HCT116 (cell line): ENCODE measurements around the gene KDM5C. TPM values are rescaled to one million over a fixed set of nuclear protein-coding genes. Genes with fewer than 3 reads are reported as not detected.

Source experiments
- ATAC-seq: fragments of 200-7000 bp; cut with Tn5 transposase; 2 replicates; pipeline ENCODE4 v1.9.1; 2020; ENCODE audit warnings: mild to moderate bottlenecking, moderate library complexity
- BruUV-seq: library from RNA; stranded (reverse); fragments of 400-500 nt; replicated peaks from 2 replicates; lab custom pipeline; 2021; lab: Mats Ljungman, UMichigan
- CTCF ChIA-PET: fragments of 300-600 bp; sonication (Branson Sonifier 250); formaldehyde crosslinking; loops from one replicate; lab custom pipeline; 2021; ENCODE audit warnings: antibody characterized with exemption; lab: Charles Lee
- POLR2A ChIA-PET: fragments of 300-600, 350-600 bp; sonication (Branson Sonifier 250); formaldehyde crosslinking; loops from one replicate; lab custom pipeline; 2021; ENCODE audit warnings: antibody characterized with exemption; lab: Charles Lee
- RAD21 ChIA-PET, 2 experiments: fragments of 300-600 bp; sonication (Branson Sonifier 250); formaldehyde crosslinking; loops; one replicate each; lab custom pipeline; 2023; ENCODE audit warnings: low total read pairs in 2 of 2; ENCODE audit not compliant: uncharacterized antibody in 2 of 2, unreplicated experiment in 2 of 2, low non-redundant PET in 1 of 2; lab: Charles Lee
- DNase-seq: peaks from one replicate; pipeline ENCODE4 v3.0.0-alpha.2; 2010; ENCODE audit warnings: low read depth, low spot score
- H2AFZ ChIP-seq: fragments of 200-600 bp; shearing (Covaris generic), sonication (generic); 2 replicates; pipeline ENCODE4 v1.6.1; 2017; ENCODE audit warnings: low read depth, mixed run types, mixed read lengths, antibody characterized with exemption, low read length; ENCODE audit not compliant: poor library complexity, severe bottlenecking
- H3K27ac ChIP-seq: 2 replicates; pipeline ENCODE4 v1.5.1; 2012; ENCODE audit warnings: low read depth, low read length
- H3K27me3 ChIP-seq: fragments of 200-600 bp; sonication (generic); 2 replicates; pipeline ENCODE4 v1.6.1; 2016; ENCODE audit warnings: mixed run types, low read length, mixed read lengths; ENCODE audit not compliant: insufficient read depth
- H3K36me3 ChIP-seq, 2 experiments: fragments of 200-500 bp in 1 of 2; fragments of 200-600 bp in 1 of 2; sonication (Bioruptor generic) in 1 of 2; sonication (generic) in 1 of 2; 2 replicates each; pipeline versions ENCODE4 v1.5.1 to v1.6.1; 2014 to 2016; ENCODE audit warnings: low read length in 2 of 2, inconsistent platforms in 1 of 2, mixed read lengths in 1 of 2, mixed run types in 1 of 2; ENCODE audit not compliant: insufficient read depth in 2 of 2, control insufficient read depth in 1 of 2
- H3K4me1 ChIP-seq, 2 experiments: fragments of 200-600 bp in 1 of 2; sonication (generic) in 1 of 2; 2 replicates each; pipeline versions ENCODE4 v1.5.1 to v1.6.1; 2012 to 2017; ENCODE audit warnings: low read length in 2 of 2, inconsistent platforms in 1 of 2, mild to moderate bottlenecking in 1 of 2, mixed read lengths in 1 of 2, mixed run types in 1 of 2, moderate library complexity in 1 of 2; ENCODE audit not compliant: insufficient read depth in 2 of 2, control insufficient read depth in 1 of 2
- H3K4me2 ChIP-seq: fragments of 200-600 bp; sonication (generic); 2 replicates; pipeline ENCODE4 v1.6.1; 2017; ENCODE audit warnings: mixed run types, low read length, mixed read lengths
- H3K4me3 ChIP-seq, 2 experiments: fragments of 200-600 bp in 1 of 2; sonication (generic) in 1 of 2; replicated peaks in 1 of 2; 2 replicates each; pipeline ENCODE4 v1.5.1; 2011 to 2016; ENCODE audit warnings: low read length in 2 of 2, control low read depth in 1 of 2, low read depth in 1 of 2, mild to moderate bottlenecking in 1 of 2, mixed read lengths in 1 of 2, mixed run types in 1 of 2
- H3K79me2 ChIP-seq: fragments of 200-600 bp; sonication (generic); 2 replicates; pipeline ENCODE4 v1.6.1; 2017; ENCODE audit warnings: mild to moderate bottlenecking, mixed run types, low read length, moderate library complexity, mixed read lengths; ENCODE audit not compliant: insufficient read depth
- H3K9ac ChIP-seq: fragments of 200-600 bp; sonication (generic); 2 replicates; pipeline ENCODE4 v1.6.1; 2016; ENCODE audit warnings: low read length, mixed read lengths
- H3K9me2 ChIP-seq: fragments of 200-600 bp; sonication (generic), shearing (Covaris generic); 2 replicates; pipeline ENCODE4 v1.6.1; 2017; ENCODE audit warnings: mixed run types, mild to moderate bottlenecking, moderate library complexity; ENCODE audit not compliant: insufficient read depth
- H3K9me3 ChIP-seq, 2 experiments: fragments of 200-500 bp in 1 of 2; fragments of 200-600 bp in 1 of 2; sonication (Bioruptor generic) in 1 of 2; sonication (generic) in 1 of 2; 2 replicates each; pipeline ENCODE4 v1.6.1; 2014 to 2017; ENCODE audit warnings: low read length in 2 of 2, mixed read lengths in 2 of 2, inconsistent platforms in 1 of 2, low read depth in 1 of 2, mild to moderate bottlenecking in 1 of 2, mixed run types in 1 of 2, moderate library complexity in 1 of 2; ENCODE audit not compliant: control insufficient read depth in 1 of 2, insufficient read depth in 1 of 2
- H4K20me1 ChIP-seq: fragments of 200-600 bp; sonication (generic), shearing (Covaris generic); 2 replicates; pipeline ENCODE4 v1.6.1; 2017; ENCODE audit warnings: mixed run types, mild to moderate bottlenecking, moderate library complexity; ENCODE audit not compliant: insufficient read depth
- EGR1 ChIP-seq: IDR thresholded peaks from 2 replicates; pipeline ENCODE4 v1.6.1; 2012; ENCODE audit warnings: low read depth
- ELF1 ChIP-seq: IDR thresholded peaks from 2 replicates; pipeline ENCODE4 v1.6.1; 2012; ENCODE audit warnings: low read depth, borderline replicate concordance
- EZH2 ChIP-seq: fragments of 200-600 bp; sonication (generic); IDR thresholded peaks from 2 replicates; pipeline ENCODE4 v1.6.1; 2017; ENCODE audit warnings: antibody characterized with exemption, mixed run types
- EZH2phosphoT487 ChIP-seq: fragments of 200-600 bp; IDR thresholded peaks from 2 replicates; pipeline ENCODE4 v1.6.1; 2018; ENCODE audit warnings: antibody characterized with exemption, borderline replicate concordance
- FOSL1 ChIP-seq: IDR thresholded peaks from 2 replicates; pipeline ENCODE4 v1.6.1; 2012; ENCODE audit warnings: low read depth
- MAX ChIP-seq: IDR thresholded peaks from 2 replicates; pipeline ENCODE4 v1.6.1; 2012
- POLR2A ChIP-seq: IDR thresholded peaks from 2 replicates; pipeline ENCODE4 v1.7.0; 2011; ENCODE audit warnings: borderline replicate concordance; ENCODE audit not compliant: insufficient read depth, insufficient read length; ENCODE audit errors: extremely low read depth
- RAD21 ChIP-seq: IDR thresholded peaks from 2 replicates; pipeline ENCODE4 v1.6.1; 2012; ENCODE audit warnings: low read depth, mild to moderate bottlenecking
- SP1 ChIP-seq: IDR thresholded peaks from 2 replicates; pipeline ENCODE4 v1.6.1; 2012; ENCODE audit warnings: low read depth
- SRF ChIP-seq: IDR thresholded peaks from 2 replicates; pipeline ENCODE4 v1.6.1; 2012; ENCODE audit warnings: low read depth
- YY1 ChIP-seq: IDR thresholded peaks from 2 replicates; pipeline ENCODE4 v1.6.1; 2011; ENCODE audit warnings: low read length, low read depth, moderate library complexity, mild to moderate bottlenecking; ENCODE audit not compliant: insufficient replicate concordance; ENCODE audit errors: extremely low read depth
- ZBTB33 ChIP-seq: IDR thresholded peaks from 2 replicates; pipeline ENCODE4 v1.6.1; 2011; ENCODE audit warnings: mild to moderate bottlenecking, low read length, moderate library complexity; ENCODE audit not compliant: insufficient replicate concordance; ENCODE audit errors: extremely low read depth
- intact Hi-C: fragments of 100-400 bp; cut with micrococcal nuclease; formaldehyde crosslinking; loops from 2 replicates; pipeline ENCODE4 v1.10.0; 2022
- total RNA-seq: library from RNA; stranded (reverse); gene quantifications from one replicate; pipeline ENCODE4 v1.2.1, GENCODE V29; 2021; ENCODE audit not compliant: unreplicated experiment

Gene KDM5C
- total RNA-seq, 1 experiment from 2014 or later = 72.9 TPM

DNA sequence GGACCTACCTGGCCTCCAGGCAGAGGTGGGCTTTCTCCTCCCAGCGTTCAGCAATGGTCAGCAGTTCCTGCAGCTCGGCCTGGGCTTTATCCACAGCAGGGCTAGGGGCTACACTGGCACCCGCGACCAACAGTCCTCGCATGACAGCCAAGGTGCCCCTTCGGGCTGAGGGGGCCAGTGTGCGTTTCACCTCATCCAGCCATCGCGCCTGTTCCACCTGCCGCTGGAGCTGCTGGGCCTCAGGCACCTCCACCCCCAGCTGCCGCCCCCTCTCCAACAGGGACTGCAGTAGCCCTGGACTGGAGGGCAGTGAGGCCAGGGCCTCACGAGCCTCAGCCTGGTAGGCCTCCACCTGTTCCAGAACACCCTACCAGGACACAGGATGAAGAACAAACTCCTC is 28.3 kb downstream of the KDM5C start:
- no peak overlapping the region for H3K4me2 ChIP-seq
- no peak overlapping the region for H3K27ac ChIP-seq
- DNase-seq (no peak), ATAC-seq (no peak)
- H3K27me3 ChIP-seq = no peaks in the 10 kb centered on the region
- no peak overlapping the region for H2AFZ ChIP-seq
- H3K9ac ChIP-seq = no peak overlapping the region
- CTCF ChIA-PET = no interaction called here
- H3K36me3 ChIP-seq = peaks cover 12 to 21% of the 10 kb centered on the region in 2 experiments; a peak in 3 of 4 replicates
- no peak for TF ChIP-seq EZH2
- no peak for TF ChIP-seq MAX
- no peak for TF ChIP-seq POLR2A
- no peak for TF ChIP-seq EGR1
- no peak for TF ChIP-seq ZBTB33
- no peak for TF ChIP-seq ELF1
- TF ChIP-seq FOSL1 = no peak
- TF ChIP-seq SP1 = no peak
- no peak for TF ChIP-seq SRF
- no peak for TF ChIP-seq YY1
- TF ChIP-seq EZH2phosphoT487 = no peak
- no peak for TF ChIP-seq RAD21
- no TSS peak for BruUV-seq
- RAD21 ChIA-PET = no interaction called here
- no peaks in the 10 kb centered on the region for H4K20me1 ChIP-seq
- no peaks in the 10 kb centered on the region for H3K9me3 ChIP-seq
- no peaks in the 10 kb centered on the region for H3K79me2 ChIP-seq
- H3K4me3 ChIP-seq = no peak overlapping the region
- no peaks in the 10 kb centered on the region for H3K4me1 ChIP-seq
- POLR2A ChIA-PET = no interaction called here
- H3K9me2 ChIP-seq = no peaks in the 10 kb centered on the region
- intact Hi-C loops = no loop called here
